IMR-90 (cell line): ENCODE data around the gene LRFN2.

ENCODE experiments used
- BHLHE40 ChIP-seq: fragments of 150-350 bp; IDR thresholded peaks from 2 replicates; pipeline ENCODE4 v1.6.1; 2016; ENCODE audit warnings: mild to moderate bottlenecking, low read depth, low read length
- CHD1 ChIP-seq: IDR thresholded peaks from 2 replicates; pipeline ENCODE4 v1.6.1; 2012; ENCODE audit warnings: low read depth, low read length, improper control_type of control experiment
- CTCF ChIP-seq: conservative IDR thresholded peaks from 2 replicates; pipeline ENCODE4 v1.5.1; 2012; ENCODE audit warnings: mild to moderate bottlenecking, low read depth, low read length, improper control_type of control experiment
- MAZ ChIP-seq: IDR thresholded peaks from 2 replicates; pipeline ENCODE4 v1.6.1; 2012; ENCODE audit warnings: low read depth, mild to moderate bottlenecking, low read length, improper control_type of control experiment, moderate library complexity, borderline replicate concordance
- POLR2A ChIP-seq: IDR thresholded peaks from 2 replicates; pipeline ENCODE4 v1.6.1; 2012; ENCODE audit warnings: mild to moderate bottlenecking, low read depth, low read length
- RAD21 ChIP-seq: IDR thresholded peaks from 2 replicates; pipeline ENCODE4 v1.6.1; 2012; ENCODE audit warnings: low read length, improper control_type of control experiment
- RCOR1 ChIP-seq: IDR thresholded peaks from 2 replicates; pipeline ENCODE4 v1.6.1; 2012; ENCODE audit warnings: mild to moderate bottlenecking, low read length, improper control_type of control experiment; ENCODE audit not compliant: insufficient replicate concordance
- RFX5 ChIP-seq: IDR thresholded peaks from 2 replicates; pipeline ENCODE4 v1.8.0; 2012; ENCODE audit warnings: low read depth, mild to moderate bottlenecking, low read length, moderate library complexity
- TF ChIP-seq, protein P1 (sequence below): fragments of 150-350 bp; IDR thresholded peaks from 2 replicates; pipeline ENCODE4 v1.6.1; 2016; ENCODE audit warnings: low read depth, mild to moderate bottlenecking, low read length, moderate library complexity, borderline replicate concordance

DNA sequence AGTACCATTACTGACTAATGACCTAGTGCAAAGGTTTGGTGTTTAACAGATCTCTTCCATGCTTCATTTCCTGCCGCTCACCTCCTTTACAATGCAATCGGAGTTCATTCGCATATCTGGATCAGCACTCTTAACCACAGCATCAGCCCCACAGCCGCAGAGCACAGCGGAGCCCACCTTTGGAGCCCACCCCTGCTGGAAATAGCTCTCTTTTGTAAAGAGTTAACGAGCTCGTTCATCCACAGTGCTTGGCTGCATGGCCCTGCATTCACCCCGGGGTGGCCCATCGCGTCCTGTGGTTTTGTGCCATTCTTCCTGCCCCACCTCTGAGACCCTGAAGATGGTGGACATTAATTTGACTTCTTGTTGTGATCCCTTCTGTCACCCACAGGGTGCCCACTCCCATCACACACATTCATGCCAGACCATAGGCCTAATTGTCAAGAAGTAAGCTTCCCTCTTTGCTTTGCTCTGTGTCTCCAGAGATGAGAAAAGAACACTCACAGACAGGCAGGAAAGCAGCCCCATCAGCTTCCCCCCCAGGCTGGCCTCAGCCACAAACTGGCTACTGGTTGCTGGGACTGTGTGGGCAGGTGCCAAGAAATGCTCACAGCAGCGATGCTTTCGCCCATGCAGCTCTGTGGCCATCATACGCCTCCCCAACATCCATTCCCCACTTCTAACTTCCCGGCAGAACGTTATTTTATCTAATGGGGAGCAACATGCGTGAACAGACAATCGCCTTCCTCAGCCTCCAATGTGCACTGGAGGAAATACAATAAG is 167.0 kb downstream of the LRFN2 start:
- TF ChIP-seq CTCF: no peak
- TF ChIP-seq MAZ: no peak
- no peak for TF ChIP-seq POLR2A
- TF ChIP-seq BHLHE40: no peak
- no peak for TF ChIP-seq RAD21
- TF ChIP-seq CHD1: no peak
- TF ChIP-seq, protein P1, sequence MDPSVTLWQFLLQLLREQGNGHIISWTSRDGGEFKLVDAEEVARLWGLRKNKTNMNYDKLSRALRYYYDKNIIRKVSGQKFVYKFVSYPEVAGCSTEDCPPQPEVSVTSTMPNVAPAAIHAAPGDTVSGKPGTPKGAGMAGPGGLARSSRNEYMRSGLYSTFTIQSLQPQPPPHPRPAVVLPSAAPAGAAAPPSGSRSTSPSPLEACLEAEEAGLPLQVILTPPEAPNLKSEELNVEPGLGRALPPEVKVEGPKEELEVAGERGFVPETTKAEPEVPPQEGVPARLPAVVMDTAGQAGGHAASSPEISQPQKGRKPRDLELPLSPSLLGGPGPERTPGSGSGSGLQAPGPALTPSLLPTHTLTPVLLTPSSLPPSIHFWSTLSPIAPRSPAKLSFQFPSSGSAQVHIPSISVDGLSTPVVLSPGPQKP: no peak
- TF ChIP-seq RFX5: no peak
- TF ChIP-seq RCOR1: no peak
